22Rv1 (cell line): ENCODE results near the gene FOXJ3.

Experiments used
- CTCF ChIP-seq: fragments of 450-650 bp; IDR thresholded peaks from 2 replicates; pipeline ENCODE4 v1.5.1; 2017; ENCODE audit warnings: mild to moderate bottlenecking
- ZFX ChIP-seq: fragments of 450-650 bp; IDR thresholded peaks from 2 replicates; pipeline ENCODE4 v1.6.1; 2017; ENCODE audit warnings: antibody characterized with exemption, borderline replicate concordance

GRCh38 chr1:42318601-42319000, 16.4 kb downstream of the FOXJ3 start:
- TF ChIP-seq CTCF (no peak), ZFX (no peak)
